HepG2 (cell line): ENCODE results near the gene ATE1. TPM values are rescaled to one million over a fixed set of nuclear protein-coding genes. Genes with fewer than 3 reads are reported as not detected.
"Not testable (repeated sequence)": the region's sequence is repeated elsewhere in the genome, so short reads cannot be mapped to it uniquely, and the experiment has no call there.

Source experiments
- ATAC-seq: fragments of 200-7000 bp; cut with Tn5 transposase; 3 replicates; pipeline ENCODE4 v1.9.1; 2020; ENCODE audit warnings: mild to moderate bottlenecking, moderate library complexity
- BruUV-seq: library from RNA; stranded (reverse); fragments of 400-500 nt; replicated peaks from 2 replicates; lab custom pipeline; 2021; lab: Mats Ljungman, UMichigan
- CTCF ChIA-PET: fragments of 300-600 bp; formaldehyde crosslinking; extraction: SDS; loops from one replicate; lab custom pipeline; 2021; ENCODE audit warnings: low total read pairs, inconsistent platforms, low intra/inter-chr PET ratio; lab: Yijun Ruan, JAX
- POLR2A ChIA-PET: fragments of 350-600 bp; sonication (Branson Sonifier 250); formaldehyde crosslinking; loops from one replicate; lab custom pipeline; 2020; ENCODE audit warnings: antibody characterized with exemption, inconsistent platforms; lab: Yijun Ruan, JAX
- DNase-seq: peaks from one replicate; pipeline ENCODE4 v3.0.0-alpha.2; 2015; ENCODE audit warnings: low spot score
- FAIRE-seq: peaks from 3 replicates; lab custom pipeline; 2011; peaks lifted over from hg19 to GRCh38; lab: Jason Lieb, UNC
- H2AFZ ChIP-seq: one replicate; pipeline ENCODE4 v1.6.1; 2011; ENCODE audit warnings: low read length, inconsistent platforms
- H3K27ac ChIP-seq: fragments of 300-600 bp; 3 replicates; pipeline ENCODE4 v1.8.0; 2011; ENCODE audit warnings: mixed run types, mild to moderate bottlenecking, mixed read lengths, low read length, inconsistent platforms; ENCODE audit not compliant: insufficient read depth; ENCODE audit errors: extremely low read length
- H3K27me3 ChIP-seq, 2 experiments: fragments of 200-600 bp in 1 of 2; 2 replicates in 1 of 2; 3 replicates in 1 of 2; pipeline versions ENCODE4 v1.6.0 to v1.8.0; 2011; ENCODE audit warnings: low read length in 2 of 2, mild to moderate bottlenecking in 2 of 2, moderate library complexity in 2 of 2, inconsistent platforms in 1 of 2; ENCODE audit not compliant: insufficient read depth in 2 of 2, control insufficient read depth in 1 of 2
- H3K36me3 ChIP-seq, 2 experiments: fragments of 200-600 bp in 1 of 2; replicated peaks in 1 of 2; 2 replicates in 1 of 2; 3 replicates in 1 of 2; pipeline versions ENCODE4 v1.5.1 to v1.8.0; 2011; ENCODE audit warnings: low read length in 2 of 2, inconsistent platforms in 1 of 2; ENCODE audit not compliant: insufficient read depth in 2 of 2, control insufficient read depth in 1 of 2
- H3K4me1 ChIP-seq: 2 replicates; pipeline ENCODE4 v1.5.1; 2012; ENCODE audit warnings: low read length, inconsistent platforms; ENCODE audit not compliant: insufficient read depth
- H3K4me2 ChIP-seq: 2 replicates; pipeline ENCODE4 v1.6.0; 2011; ENCODE audit warnings: low read depth, low read length, inconsistent platforms
- H3K4me3 ChIP-seq, 3 experiments: fragments of 200-600 bp in 1 of 3; sonication (generic), shearing (Covaris generic) in 1 of 3; replicated peaks in 1 of 3; 2 replicates each; pipeline ENCODE4 v1.5.1; 2011 to 2016; ENCODE audit warnings: low read length in 3 of 3, inconsistent platforms in 2 of 3, low read depth in 2 of 3, mild to moderate bottlenecking in 2 of 3, control low read depth in 1 of 3, mixed read lengths in 1 of 3; ENCODE audit not compliant: insufficient read depth in 1 of 3
- H3K79me2 ChIP-seq: one replicate; pipeline ENCODE4 v1.6.1; 2011; ENCODE audit warnings: low read length, inconsistent platforms; ENCODE audit not compliant: insufficient read depth
- H3K9ac ChIP-seq: 2 replicates; pipeline ENCODE4 v1.6.0; 2011; ENCODE audit warnings: mild to moderate bottlenecking, low read depth, low read length, inconsistent platforms; ENCODE audit not compliant: insufficient read depth
- H3K9me3 ChIP-seq: 2 replicates; pipeline ENCODE4 v1.5.1; 2012; ENCODE audit warnings: mild to moderate bottlenecking, low read length
- H4K20me1 ChIP-seq: 2 replicates; pipeline ENCODE4 v1.6.0; 2011; ENCODE audit warnings: inconsistent platforms, mild to moderate bottlenecking, low read length, moderate library complexity; ENCODE audit not compliant: insufficient read depth
- ZNF431 ChIP-seq: sonication (generic); formaldehyde crosslinking; IDR thresholded peaks from 2 replicates; pipeline ENCODE4 v1.9.0; 2022; ENCODE audit warnings: missing genetic modification reagents, low read depth, mild to moderate bottlenecking, borderline replicate concordance
- WGBS: methylation state at CpG from one replicate; pipeline ENCODE4 v1.1.6; 2017; ENCODE audit warnings: low lambda C conversion rate; 5-methylcytosine and 5-hydroxymethylcytosine counted together
- in situ Hi-C: cut with HindIII; loops from 2 replicates; pipeline ENCODE4 v1.10.0; 2017; ENCODE audit warnings: low pct_unique_long_range_greater_than_20kb; ENCODE audit not compliant: extremely low pct_ligation_motif_present
- intact Hi-C: fragments of 100-400 bp; cut with micrococcal nuclease; formaldehyde crosslinking; loops from one replicate; pipeline ENCODE4 v1.10.0; 2022; ENCODE audit not compliant: unreplicated experiment
- polyA plus RNA-seq, 8 experiments: library from polyadenylated mRNA; depleted of rRNA in 3 of 8; stranded (reverse) in 7 of 8; unstranded in 1 of 8; fragments of >200 nt; fragmentation: Illumina TruSeq in 4 of 8; extraction: Trizol in 4 of 8; gene quantifications; 2 replicates each; pipeline versions ENCODE4 v1.2.1 to v1.2.3, GENCODE V29; 2011 to 2016; ENCODE audit warnings: low read depth in 4 of 8, missing spikeins in 1 of 8, mixed read lengths in 1 of 8; ENCODE audit not compliant: insufficient read depth in 1 of 8
- total RNA-seq, 5 experiments: library from RNA; depleted of rRNA; stranded (reverse); fragments of >200 nt; fragmentation: Illumina TruSeq; extraction: Trizol; gene quantifications; 2 replicates each; pipeline ENCODE4 v1.2.3, GENCODE V29; 2016; ENCODE audit warnings: low read depth in 1 of 5

Gene ATE1
- total and polyA plus RNA-seq, 2 of the 13 experiments (the other 11 are each of a cell fraction or from before 2014, with no cell fraction given): 17.5 to 42.2 TPM

- 91% methylated on average over 1 of the region's 1 CpG for WGBS
- Histone ChIP-seq H3K9me3 (peaks cover 36% of the 10 kb centered on the region), H3K36me3 (peaks cover 6 to 23% of the 10 kb centered on the region in 2 experiments; a peak in 4 of 5 replicates)
- ATAC-seq, in situ Hi-C loops, H3K4me2 ChIP-seq, H3K9ac ChIP-seq, H3K27me3 ChIP-seq, BruUV-seq, POLR2A ChIA-PET, H2AFZ ChIP-seq, H3K4me3 ChIP-seq, H3K79me2 ChIP-seq, FAIRE-seq, H4K20me1 ChIP-seq, H3K4me1 ChIP-seq, DNase-seq, CTCF ChIA-PET, intact Hi-C loops, H3K27ac ChIP-seq: not testable (repeated sequence)
Observed at GRCh38 chr10:121757241-121757640, 170.6 kb downstream of the ATE1 start.

DNA sequence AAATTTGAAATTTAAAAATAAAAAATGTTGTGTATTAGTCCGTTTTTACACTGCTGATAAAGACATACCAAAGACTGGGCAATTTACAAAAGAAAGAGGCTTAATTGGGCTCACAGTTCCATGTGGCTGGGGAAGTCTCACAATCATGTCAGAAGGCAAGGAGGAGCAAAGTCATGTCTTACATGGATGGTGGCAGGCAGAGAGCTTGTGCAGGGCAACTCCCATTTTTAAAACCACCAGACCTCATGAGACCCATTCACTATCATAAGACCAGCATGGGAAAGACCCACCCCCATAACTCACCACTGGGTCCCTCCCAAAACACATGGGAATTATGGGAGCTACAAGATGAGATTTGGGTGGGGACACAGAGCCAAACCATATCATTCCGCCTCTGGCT lies 172.3 kb downstream of the ATE1 start:
- CTCF ChIA-PET, FAIRE-seq, H3K27ac ChIP-seq, intact Hi-C loops, POLR2A ChIA-PET, H3K79me2 ChIP-seq, H3K4me1 ChIP-seq, H3K27me3 ChIP-seq, H3K4me3 ChIP-seq, ATAC-seq, DNase-seq, H4K20me1 ChIP-seq, H2AFZ ChIP-seq, BruUV-seq, H3K9ac ChIP-seq, in situ Hi-C loops, H3K4me2 ChIP-seq: not testable (repeated sequence)
- Histone ChIP-seq H3K36me3 (peaks cover 5 to 23% of the 10 kb centered on the region in 2 experiments; a peak in 4 of 5 replicates), H3K9me3 (peaks cover 34% of the 10 kb centered on the region)
- 93% methylated on average over 2 of the region's 2 CpGs for WGBS
- peak; percentile 83; the same call in 1 of the 2 replicates for TF ChIP-seq ZNF431 (CRISPR knock-in tag)
